Activated T-cell treated with anti-CD3 and anti-CD28 coated beads, Interleukin-2, amount 50 U/mL, for 4 hours (primary cell): Measurements from ENCODE around the gene GJB6. TPM values are rescaled to one million over a fixed set of nuclear protein-coding genes. Genes with fewer than 3 reads are reported as not detected.
A peak's percentile ranks its signal among the peaks of the same experiment; 100 is the strongest.
"Not testable (repeated sequence)": the region's sequence is repeated elsewhere in the genome, so short reads cannot be mapped to it uniquely, and the experiment has no call there.

Experiments used
- ATAC-seq, 2 donors: fragments of 200-7000 bp; cut with Tn5 transposase; one replicate each; pipeline ENCODE4 v1.10.0; 2021
- DNase-seq: peaks from one replicate; pipeline ENCODE4 v3.0.0-alpha.2; 2020
- H3K27me3 Mint-ChIP-seq: one replicate; pipeline ENCODE4 v1.8.0; 2021; ENCODE audit warnings: low read depth, mixed read lengths
- H3K36me3 Mint-ChIP-seq: one replicate; pipeline ENCODE4 v1.8.0; 2022; ENCODE audit warnings: mixed read lengths; ENCODE audit not compliant: insufficient read depth
- H3K4me1 Mint-ChIP-seq: one replicate; pipeline ENCODE4 v1.8.0; 2021; ENCODE audit warnings: low read depth, mixed read lengths
- H3K4me3 Mint-ChIP-seq: one replicate; pipeline ENCODE4 v1.8.0; 2021; ENCODE audit warnings: mild to moderate bottlenecking, moderate library complexity, mixed read lengths
- H3K9me3 Mint-ChIP-seq: one replicate; pipeline ENCODE4 v1.8.0; 2021; ENCODE audit warnings: mixed read lengths
- total RNA-seq, 3 donors: library from RNA; stranded (reverse); gene quantifications; one replicate each; pipeline ENCODE4 v1.2.1, GENCODE V29; 2021

GJB6 gene
- 1 to 10 TPM; 3.1 to 5.1 (median 3.7) TPM for total RNA-seq

DNA sequence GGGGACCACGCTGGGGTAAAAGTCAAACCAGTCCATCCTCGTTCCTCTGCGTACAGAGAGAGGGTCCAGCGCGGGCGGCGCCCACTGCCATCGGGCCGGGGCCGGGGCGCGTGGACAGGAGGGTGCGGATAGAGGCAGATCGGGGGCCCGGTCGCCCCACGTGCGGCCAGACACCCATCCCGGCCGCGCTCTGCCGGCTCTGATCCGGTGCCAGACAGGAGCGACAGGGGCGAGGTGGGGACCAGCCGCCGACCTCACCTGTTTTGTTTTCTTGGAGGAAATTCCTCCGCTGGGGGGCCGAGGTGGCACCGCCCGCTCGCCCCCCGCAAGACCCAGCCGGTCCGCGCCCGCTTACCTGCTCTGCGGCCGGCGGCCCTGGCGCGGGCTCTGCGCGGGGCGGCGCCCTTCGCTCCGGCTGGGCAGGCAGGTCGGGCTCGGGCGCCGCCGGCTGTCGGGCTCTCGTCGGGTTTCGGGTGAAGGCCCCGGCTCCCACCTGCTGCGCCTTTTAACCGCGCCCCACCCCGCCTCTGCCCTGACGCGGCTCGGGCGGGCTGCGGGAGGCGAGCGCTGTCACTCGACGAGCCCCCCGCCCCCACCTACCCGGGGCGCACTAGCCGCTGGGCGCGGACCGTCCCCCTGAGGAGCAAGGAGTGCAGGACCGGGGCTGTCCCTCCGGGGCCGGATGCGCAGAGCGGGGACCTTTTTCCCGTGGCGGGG, at the start of gene GJB6:
GJB6 (minus strand) TSS at position 481 of the 717 bp plus-strand sequence. CDS start 8,839 bp downstream, outside the sequence.
- ATAC-seq, result peak; percentile 70 to 74
- Mint-ChIP-seq H3K36me3 (no peaks in the 10 kb centered on the region), H3K27me3 (peaks cover 42% of the 10 kb centered on the region)

DNA sequence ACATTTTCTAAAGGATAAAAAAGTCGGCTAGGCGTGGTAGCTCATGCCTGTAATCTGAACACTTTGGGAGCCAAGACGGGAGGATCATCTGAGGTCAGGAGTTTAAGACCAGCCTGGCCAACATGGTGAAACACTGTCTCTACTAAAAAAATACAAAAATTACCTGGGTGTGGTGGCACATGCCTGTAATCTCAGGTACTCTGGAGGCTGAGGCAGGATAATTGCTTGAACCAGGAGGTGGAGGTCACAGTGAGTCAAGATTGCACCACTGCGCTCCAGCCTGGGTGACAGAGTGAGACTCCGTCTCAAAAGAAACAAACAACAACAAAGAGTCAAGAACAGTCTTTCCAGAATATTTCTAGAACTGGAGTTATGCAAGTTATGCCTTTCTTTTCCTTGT, 44.8 kb upstream of the GJB6 start:
- H3K27me3 Mint-ChIP-seq, result peaks cover 15% of the 10 kb centered on the region
- H3K4me1 Mint-ChIP-seq, H3K9me3 Mint-ChIP-seq, H3K4me3 Mint-ChIP-seq, DNase-seq, H3K36me3 Mint-ChIP-seq, ATAC-seq: not testable (repeated sequence)

More for the DNA sequence above, at the start of gene GJB6:
- Mint-ChIP-seq H3K9me3 (no peaks in the 10 kb centered on the region), H3K4me1 (peaks cover 8% of the 10 kb centered on the region), H3K4me3 (peak within 1 kb of the TSS; percentile 80)
- no peak for DNase-seq

DNA sequence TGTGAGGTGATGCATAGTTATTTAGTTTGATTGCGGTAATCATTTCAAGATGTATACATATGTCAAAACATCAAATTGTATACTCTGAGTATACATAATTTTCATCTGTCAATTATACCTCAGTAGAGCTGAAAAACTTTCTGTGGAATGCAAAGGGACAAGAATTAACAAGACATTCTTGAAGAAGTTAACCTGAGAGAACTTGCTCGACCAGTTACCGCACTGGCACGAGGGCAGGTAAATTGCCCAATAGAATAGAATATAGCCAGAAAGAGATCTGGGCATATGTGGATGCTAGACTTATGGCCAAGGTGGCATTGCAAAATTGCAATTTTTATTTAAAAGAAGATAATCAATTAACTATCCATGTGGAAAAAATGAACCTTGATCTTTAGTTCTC, 42.3 kb upstream of the GJB6 start:
- ATAC-seq (no peak), DNase-seq (no peak)

DNA sequence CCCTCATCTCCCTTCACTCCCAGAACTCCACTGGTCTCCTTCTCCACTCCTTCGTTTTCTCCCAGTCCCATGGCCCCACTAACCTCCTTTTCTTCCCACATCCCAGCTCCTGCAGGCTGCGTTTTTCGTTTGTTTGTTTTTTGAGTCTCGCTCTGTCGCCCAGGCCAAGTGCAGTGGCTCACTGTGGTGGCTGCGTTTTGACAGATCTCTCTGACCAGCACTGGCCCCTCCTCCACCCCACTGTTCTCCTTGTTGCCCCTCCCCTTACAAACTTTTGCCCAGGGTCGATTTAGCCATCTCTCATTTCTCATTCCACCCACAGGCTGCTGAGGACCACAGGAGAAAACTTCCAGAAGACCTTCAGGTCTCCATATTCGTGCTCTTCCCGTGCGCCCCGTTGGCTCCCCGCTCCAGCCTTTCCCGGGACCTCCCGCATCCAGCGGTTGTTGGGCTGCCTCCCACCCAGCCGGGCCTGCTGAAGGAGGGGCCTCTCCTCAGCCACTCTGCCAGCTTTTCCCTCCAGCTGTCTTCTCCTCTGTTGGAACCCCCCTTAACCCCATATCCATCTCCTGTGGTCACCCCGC, 40.6 kb upstream of the GJB6 start:
- peaks cover 16% of the 10 kb centered on the region for H3K27me3 Mint-ChIP-seq
- no peaks in the 10 kb centered on the region for H3K4me1 Mint-ChIP-seq
- H3K4me3 Mint-ChIP-seq, result no peak overlapping the region
- H3K36me3 Mint-ChIP-seq, result no peaks in the 10 kb centered on the region
- no peaks in the 10 kb centered on the region for H3K9me3 Mint-ChIP-seq
- ATAC-seq, result no peak
- DNase-seq, result no peak

More for the DNA sequence above, 42.3 kb upstream of the GJB6 start:
- Mint-ChIP-seq H3K9me3 (no peaks in the 10 kb centered on the region), H3K4me3 (no peak overlapping the region), H3K36me3 (no peaks in the 10 kb centered on the region), H3K4me1 (no peaks in the 10 kb centered on the region), H3K27me3 (peaks cover 16% of the 10 kb centered on the region)

DNA sequence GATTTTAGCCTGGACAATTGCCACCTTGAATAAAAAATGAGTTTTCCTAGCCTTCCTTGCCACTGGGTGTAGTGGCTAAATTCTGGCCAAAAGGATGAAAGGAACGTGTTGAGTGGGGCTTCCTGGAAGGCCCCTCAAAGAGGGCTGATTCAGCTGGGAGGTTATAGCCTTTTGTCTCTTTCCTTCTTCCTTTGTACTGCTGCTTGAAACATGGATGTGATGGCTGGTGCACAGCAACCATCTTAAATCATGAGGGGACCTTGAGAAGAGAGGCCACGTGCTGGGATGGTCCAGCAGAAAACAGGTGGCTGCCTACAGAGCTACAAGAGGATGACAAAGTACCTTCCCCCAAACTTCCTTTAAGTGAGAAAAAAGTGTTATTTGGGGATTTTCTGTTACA, 40.0 kb upstream of the GJB6 start:
- Mint-ChIP-seq H3K4me1 (no peaks in the 10 kb centered on the region), H3K36me3 (no peaks in the 10 kb centered on the region), H3K27me3 (peaks cover 16% of the 10 kb centered on the region), H3K9me3 (no peaks in the 10 kb centered on the region), H3K4me3 (no peak overlapping the region)
- ATAC-seq, result no peak
- no peak for DNase-seq

DNA sequence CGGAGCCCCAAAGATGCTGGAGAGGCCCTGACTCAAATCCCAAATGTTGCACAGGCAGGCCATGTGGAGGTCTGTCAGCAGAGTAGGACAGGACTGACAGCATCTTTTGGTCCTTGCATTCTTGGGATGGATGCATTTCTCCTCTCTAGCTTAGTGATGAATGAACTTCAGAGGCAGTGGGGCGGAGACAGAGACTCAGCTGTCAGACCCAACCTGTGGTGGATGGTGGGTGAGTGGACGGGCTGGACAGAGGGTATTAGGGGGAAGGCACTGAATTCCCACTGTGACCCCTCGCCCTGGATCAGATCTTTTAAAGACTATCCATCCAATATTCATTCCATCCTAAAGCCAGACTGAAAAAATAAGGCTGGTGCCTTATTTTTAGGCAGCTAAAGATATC, 39.3 kb upstream of the GJB6 start:
- Mint-ChIP-seq H3K9me3 (no peaks in the 10 kb centered on the region), H3K36me3 (no peaks in the 10 kb centered on the region), H3K27me3 (peaks cover 16% of the 10 kb centered on the region), H3K4me1 (no peaks in the 10 kb centered on the region), H3K4me3 (no peak overlapping the region)
- ATAC-seq, result no peak
- no peak for DNase-seq

DNA sequence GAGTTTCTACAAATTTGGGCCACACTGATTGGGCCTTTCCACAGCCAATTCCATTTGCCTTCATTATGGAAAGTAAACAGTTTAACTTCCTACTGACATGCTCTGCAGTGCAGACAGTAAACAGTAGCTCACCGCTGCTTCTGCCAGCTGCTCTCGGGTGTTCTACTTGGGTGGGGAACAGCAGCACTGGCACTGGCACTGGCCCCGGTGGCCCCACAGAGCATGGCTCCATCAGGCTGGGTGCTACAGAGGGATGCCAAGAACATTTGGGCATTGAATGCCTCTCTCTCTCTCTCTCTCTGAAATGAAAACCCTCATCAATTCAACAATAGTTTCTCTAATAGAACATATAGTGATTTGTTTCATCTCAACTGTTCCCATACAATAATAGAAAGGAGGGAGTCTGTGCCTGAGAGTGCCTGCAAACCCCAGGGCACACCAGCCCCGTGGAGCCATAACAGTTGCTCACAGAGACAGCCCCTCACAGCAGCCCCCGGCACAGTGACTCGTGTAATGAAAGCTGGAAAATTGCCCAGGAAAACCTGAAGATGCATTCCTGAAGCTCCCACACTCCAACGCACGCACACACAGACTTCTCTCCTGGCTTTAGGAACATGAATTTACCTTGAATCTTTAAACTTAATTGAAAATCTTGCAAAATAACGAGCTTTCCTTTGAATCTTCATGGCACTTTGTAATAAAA, 38.2 kb upstream of the GJB6 start:
- no peak overlapping the region for H3K4me3 Mint-ChIP-seq
- peaks cover 16% of the 10 kb centered on the region for H3K27me3 Mint-ChIP-seq
- H3K4me1 Mint-ChIP-seq, result no peaks in the 10 kb centered on the region
- ATAC-seq (no peak), DNase-seq (no peak)
- no peaks in the 10 kb centered on the region for H3K36me3 Mint-ChIP-seq
- no peaks in the 10 kb centered on the region for H3K9me3 Mint-ChIP-seq

DNA sequence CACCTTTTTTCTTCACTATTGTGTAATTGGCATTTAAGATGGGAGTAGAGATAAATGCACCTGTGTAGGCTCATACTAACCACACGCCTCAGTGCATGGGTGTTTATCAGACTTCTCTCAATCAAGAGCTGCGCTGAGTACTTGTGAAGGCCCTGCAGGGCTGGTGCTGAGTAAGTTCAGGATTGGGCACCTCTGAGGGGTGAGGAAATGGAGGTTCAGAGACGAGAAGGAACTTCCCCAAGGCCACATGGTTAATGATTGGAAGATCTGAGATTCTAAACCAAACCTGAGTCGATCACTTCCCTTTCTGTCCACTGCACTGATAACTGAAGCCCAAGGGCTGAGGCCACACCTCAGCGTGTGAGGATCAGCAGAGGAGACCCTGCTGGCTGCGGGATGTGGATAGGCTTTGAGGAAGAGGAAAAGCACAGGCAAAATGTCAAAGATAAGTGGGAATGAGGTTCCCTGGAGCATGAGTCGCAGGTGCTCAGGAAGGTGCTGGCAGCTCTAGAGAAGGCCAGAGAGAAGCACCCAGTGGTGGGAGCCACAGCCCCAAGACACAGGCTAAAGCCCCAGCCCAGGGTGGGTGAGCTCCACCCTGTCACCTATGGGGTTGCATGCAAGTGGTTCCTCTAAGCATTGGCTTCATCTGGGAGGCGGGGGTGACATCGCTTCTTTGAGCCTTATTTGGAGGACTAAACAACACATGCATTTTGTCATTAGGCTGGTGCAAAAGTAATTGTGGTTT, 32.3 kb upstream of the GJB6 start:
- DNase-seq (no peak), ATAC-seq (peak; percentile 32 to 43)
- no peak overlapping the region for H3K4me3 Mint-ChIP-seq
- peaks cover 1% of the 10 kb centered on the region for H3K27me3 Mint-ChIP-seq
- H3K36me3 Mint-ChIP-seq, result no peaks in the 10 kb centered on the region
- peaks cover 3% of the 10 kb centered on the region for H3K9me3 Mint-ChIP-seq
- peaks cover 4% of the 10 kb centered on the region for H3K4me1 Mint-ChIP-seq

DNA sequence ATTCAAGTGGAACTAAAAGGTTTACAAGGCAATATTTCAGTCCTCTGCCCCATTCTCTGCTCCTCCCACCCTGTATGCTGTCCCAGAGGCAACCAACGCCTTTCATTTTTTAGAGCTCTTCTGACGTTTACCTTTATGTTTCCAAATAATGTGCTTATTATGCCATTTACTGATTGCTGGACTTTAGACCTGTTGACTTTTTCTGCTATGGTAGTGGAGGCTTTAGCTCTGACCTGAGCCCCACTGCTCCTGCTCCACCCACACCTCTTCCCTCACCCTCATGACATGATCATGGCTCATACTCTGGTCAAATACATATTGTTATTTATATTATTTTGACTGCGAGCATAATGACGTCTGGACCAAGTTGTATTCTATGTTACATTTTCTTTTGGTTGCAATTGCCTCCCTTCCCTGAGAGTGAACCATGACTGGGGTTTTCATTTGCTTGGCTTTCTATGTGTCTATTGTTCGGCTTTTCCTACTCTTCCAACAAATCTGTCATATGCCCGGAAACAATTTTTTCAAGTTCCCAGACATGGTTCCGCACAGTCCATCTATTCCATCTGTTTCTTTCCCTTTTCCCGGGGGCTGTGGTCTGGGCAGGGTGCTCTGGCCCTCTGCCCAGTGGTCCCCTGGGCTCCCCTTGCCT, 31.4 kb upstream of the GJB6 start:
- ATAC-seq, result no peak
- no peak overlapping the region for H3K4me3 Mint-ChIP-seq
- H3K4me1 Mint-ChIP-seq, result peaks cover 4% of the 10 kb centered on the region
- no peak for DNase-seq
- H3K27me3 Mint-ChIP-seq, result peaks cover 1% of the 10 kb centered on the region
- no peaks in the 10 kb centered on the region for H3K36me3 Mint-ChIP-seq
- H3K9me3 Mint-ChIP-seq, result peaks cover 3% of the 10 kb centered on the region

DNA sequence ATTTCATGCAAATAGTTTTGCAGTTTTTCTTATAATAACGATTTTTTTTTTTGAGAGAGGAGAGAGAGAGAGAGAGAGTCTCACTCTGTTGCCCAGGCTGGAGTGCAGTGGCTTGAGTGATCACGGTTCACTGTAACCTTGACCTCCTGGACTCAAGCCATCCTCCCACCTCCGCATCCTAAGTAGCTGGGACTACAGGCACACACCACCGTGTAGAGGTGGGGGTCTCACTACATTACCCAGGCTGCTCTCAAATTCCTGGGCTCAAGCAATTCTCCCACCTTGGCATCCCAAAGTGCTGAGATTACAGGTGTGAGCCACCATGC, 26.8 kb upstream of the GJB6 start:
- Mint-ChIP-seq H3K4me3 (no peak overlapping the region), H3K9me3 (peaks cover 3% of the 10 kb centered on the region), H3K36me3 (no peaks in the 10 kb centered on the region), H3K4me1 (no peaks in the 10 kb centered on the region), H3K27me3 (peaks cover 1% of the 10 kb centered on the region)
- DNase-seq (no peak), ATAC-seq (no peak)

DNA sequence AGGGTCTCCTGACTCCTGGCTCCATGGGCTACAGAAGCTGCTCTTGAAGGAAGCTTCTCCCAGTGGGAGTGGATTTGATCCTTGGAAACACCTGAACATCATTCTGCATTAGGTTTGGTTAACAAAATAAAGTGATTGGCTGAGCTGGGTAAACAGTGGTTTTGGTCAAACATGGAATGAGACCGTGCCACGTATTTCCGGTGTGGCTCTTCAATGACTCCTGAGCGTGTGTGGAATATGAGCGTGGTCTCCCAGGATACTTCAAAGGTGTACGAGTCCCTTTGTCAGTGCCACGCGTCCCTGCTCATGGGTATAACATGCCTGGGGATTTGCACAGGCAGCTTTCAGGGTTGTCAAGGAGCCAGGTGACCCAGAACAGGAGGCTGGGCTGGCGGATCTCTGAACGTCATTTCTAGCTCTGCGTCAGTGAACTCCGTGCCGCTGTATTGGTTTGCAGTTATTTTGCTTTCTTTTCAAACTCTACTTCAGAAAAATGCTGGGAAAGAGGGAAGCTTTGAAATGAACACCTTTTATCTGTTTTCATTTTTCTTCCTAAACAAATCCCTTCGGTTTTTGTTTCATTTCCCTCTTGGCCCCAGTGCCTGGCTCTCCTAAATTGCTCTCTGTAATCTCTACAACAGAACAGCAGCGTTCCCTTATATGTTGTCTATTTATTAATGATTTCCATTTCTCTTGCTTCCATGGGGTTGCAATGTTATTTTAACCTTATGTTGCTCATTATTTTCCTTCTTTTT, 26.3 kb upstream of the GJB6 start:
- peaks cover 3% of the 10 kb centered on the region for H3K9me3 Mint-ChIP-seq
- no peaks in the 10 kb centered on the region for H3K4me1 Mint-ChIP-seq
- ATAC-seq (no peak), DNase-seq (no peak)
- no peaks in the 10 kb centered on the region for H3K36me3 Mint-ChIP-seq
- no peak overlapping the region for H3K4me3 Mint-ChIP-seq
- peaks cover 2% of the 10 kb centered on the region for H3K27me3 Mint-ChIP-seq

DNA sequence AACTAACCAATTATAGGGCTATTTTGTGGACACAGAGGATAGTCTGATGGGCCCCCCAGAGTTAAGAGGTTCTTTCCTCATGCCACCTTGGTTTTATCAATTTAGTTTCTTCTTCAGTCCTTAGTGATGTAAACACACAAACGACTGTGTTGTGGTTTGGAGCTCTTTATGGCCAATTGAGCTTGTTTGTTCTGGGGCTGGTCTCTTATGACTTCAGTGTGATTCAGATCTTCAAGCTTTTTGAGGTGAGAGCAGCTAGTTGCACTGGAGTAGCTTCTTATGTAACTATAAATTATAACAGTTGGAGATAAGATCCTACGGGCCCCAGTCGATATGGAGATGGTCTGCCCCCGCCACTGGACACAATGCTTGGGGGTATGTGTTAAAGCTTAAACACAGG, 22.0 kb upstream of the GJB6 start:
- no peak for ATAC-seq
- H3K4me3 Mint-ChIP-seq, result no peak overlapping the region
- H3K36me3 Mint-ChIP-seq, result no peaks in the 10 kb centered on the region
- no peaks in the 10 kb centered on the region for H3K4me1 Mint-ChIP-seq
- DNase-seq, result no peak
- H3K27me3 Mint-ChIP-seq, result peaks cover 2% of the 10 kb centered on the region
- no peaks in the 10 kb centered on the region for H3K9me3 Mint-ChIP-seq

DNA sequence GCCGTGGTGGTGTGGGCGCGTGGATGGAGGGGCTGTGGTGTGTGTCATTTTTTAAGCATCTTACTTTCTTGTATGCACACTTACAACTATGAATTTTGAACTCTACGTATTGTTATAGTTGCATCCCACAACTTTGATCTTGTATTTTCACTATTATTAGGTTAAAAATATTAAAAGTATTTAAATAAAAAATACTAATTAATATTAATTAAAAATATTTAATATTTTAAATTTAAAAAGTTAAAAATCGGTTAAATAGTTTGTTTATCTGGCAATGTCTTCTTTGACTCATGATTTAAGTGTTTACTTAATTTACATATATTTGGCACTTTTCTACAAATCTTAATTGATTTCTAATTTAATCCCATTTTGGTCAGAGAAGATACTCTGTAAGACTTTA, 17.8 kb upstream of the GJB6 start:
- ATAC-seq (no peak), DNase-seq (no peak)
- Mint-ChIP-seq H3K4me3 (no peak overlapping the region), H3K9me3 (no peaks in the 10 kb centered on the region), H3K27me3 (peaks cover 2% of the 10 kb centered on the region), H3K36me3 (no peaks in the 10 kb centered on the region), H3K4me1 (no peaks in the 10 kb centered on the region)
